NT2/D1 (cell line): Measurements from ENCODE around the gene MYBPH.

Experiments used
- SUZ12 ChIP-seq: IDR thresholded peaks from 2 replicates; pipeline ENCODE4 v1.6.1; 2011; ENCODE audit not compliant: insufficient read length, insufficient read depth; ENCODE audit errors: extremely low read depth
- YY1 ChIP-seq: IDR thresholded peaks from 2 replicates; pipeline ENCODE4 v1.6.1; 2011; ENCODE audit not compliant: insufficient read length, insufficient read depth
- ZNF274 ChIP-seq: IDR thresholded peaks from 2 replicates; pipeline ENCODE4 v1.6.1; 2011; ENCODE audit warnings: mild to moderate bottlenecking, low read depth, low read length

- TF ChIP-seq ZNF274 (no peak), YY1 (no peak), SUZ12 (no peak)
These were observed 16.5 kb downstream of the MYBPH start for GRCh38 chr1:203158960-203159665.
